Caki2 (cell line): ENCODE data around the gene HEXIM2. TPM values are rescaled to one million over a fixed set of nuclear protein-coding genes. Genes with fewer than 3 reads are reported as not detected.
A peak's percentile ranks its signal among the peaks of the same experiment; 100 is the strongest.
"Not testable (repeated sequence)": the region's sequence is repeated elsewhere in the genome, so short reads cannot be mapped to it uniquely, and the experiment has no call there.

Experiments
- DNase-seq: peaks from one replicate; pipeline ENCODE4 v3.0.0-alpha.2; 2015; ENCODE audit warnings: low read depth
- in situ Hi-C: cut with HindIII; loops from 2 replicates; pipeline ENCODE4 v1.10.0; 2016; ENCODE audit warnings: low sequenced_read_pairs, low pct_unique_long_range_greater_than_20kb, mixed read lengths
- total RNA-seq: library from RNA; depleted of rRNA; stranded (reverse); fragments of >200 nt; shearing (Covaris generic); gene quantifications from 2 replicates; pipeline ENCODE4 v1.2.3, GENCODE V29; 2014; ENCODE audit warnings: low replicate concordance; rRNA removed

HEXIM2 gene
- total RNA-seq, 1 experiment from 2014 or later, result 53.4 TPM

DNA sequence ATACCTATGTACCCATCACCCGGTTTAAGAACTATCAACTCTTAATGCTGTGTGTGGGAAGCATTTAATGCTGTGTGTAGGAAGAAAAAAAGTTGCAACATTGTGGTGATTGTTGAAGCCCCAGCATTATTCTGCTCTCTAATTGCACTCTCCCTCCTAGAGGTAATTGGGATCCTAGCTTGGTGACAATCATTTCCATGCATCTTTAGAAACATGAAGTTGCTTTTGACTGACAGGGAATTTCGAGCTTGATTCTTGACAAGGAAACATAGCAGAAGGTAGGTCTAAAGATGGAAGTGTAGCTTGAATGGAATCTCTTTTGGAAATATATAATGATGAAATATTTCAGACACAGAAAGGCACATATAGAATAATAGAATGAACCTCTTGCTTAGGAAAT lies 27.3 kb downstream of the HEXIM2 start:
- no peak for DNase-seq
- in situ Hi-C loops, result no loop called here

GRCh38 chr17:45190503-45191255 lies 29.0 kb downstream of the HEXIM2 start:
- peak; percentile 80 for DNase-seq
- in situ Hi-C loops, result no loop called here

- DNase-seq, result no peak
- in situ Hi-C loops, result no loop called here
Measured at GRCh38 chr17:45195424-45195823, 33.7 kb downstream of the HEXIM2 start.

DNA sequence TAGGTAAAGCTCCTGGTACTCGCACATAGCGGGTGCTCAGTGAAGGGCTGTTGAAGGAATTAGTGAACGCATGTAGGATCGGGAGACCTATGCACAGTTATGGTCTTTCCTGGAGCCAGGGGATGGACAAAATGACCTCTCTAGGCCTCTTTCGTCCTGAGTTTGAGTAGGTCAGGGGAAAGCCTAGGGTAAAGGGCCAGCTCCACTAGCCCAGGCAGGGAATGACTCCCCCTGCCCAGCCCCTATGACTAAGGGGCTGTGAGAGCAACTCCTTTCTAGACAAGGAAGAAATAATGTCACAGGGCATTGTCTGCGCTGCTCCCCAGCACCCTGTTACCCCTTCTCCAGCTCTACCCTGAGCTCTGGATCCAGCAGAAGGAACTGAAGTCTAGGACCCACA lies 35.4 kb downstream of the HEXIM2 start:
- in situ Hi-C loops, result no loop called here
- peak; percentile 30 for DNase-seq

DNA sequence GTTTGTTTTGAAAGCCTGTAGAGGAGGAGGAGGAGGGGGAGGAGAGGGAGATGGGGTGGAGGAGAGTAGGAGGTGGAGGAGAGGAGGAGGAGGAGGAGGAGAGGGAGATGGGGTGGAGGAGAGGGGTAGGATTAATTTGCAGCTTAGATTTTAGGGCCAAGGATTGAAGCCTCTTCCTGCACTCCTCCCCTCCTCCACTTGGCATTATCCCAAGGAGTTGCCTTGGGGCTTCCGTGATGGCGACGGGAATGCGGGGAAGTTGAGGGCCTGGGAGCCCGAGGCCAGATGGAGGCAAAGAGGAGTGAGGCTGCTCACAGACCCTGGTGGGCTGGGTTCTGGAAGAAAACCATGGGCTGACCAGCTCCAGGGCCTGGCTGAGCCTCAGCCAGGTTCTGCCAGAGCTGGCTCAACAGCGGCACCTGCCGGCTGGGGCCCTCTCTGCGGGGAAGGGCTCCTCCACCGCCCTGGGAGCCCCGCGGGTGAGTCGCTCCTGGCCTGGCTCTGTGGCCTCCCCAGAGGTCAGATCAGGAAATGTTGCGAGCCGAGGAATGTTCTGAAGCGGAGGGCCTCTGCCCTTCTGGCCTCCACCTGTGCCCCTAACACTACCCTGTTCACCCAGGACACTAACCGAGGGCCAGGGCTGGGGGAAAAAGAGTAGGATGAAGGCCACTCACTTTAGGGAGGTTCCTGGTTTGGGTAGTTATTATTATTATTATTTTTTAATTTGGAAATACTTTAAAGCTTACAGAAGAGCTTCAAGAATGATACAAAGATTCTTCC lies 36.1 kb downstream of the HEXIM2 start:
- DNase-seq, result peak; percentile 92
- in situ Hi-C loops, result no loop called here

GRCh38 chr17:45200701-45201100 lies 39.0 kb downstream of the HEXIM2 start:
- in situ Hi-C loops, result no loop called here
- DNase-seq, result no peak

DNA sequence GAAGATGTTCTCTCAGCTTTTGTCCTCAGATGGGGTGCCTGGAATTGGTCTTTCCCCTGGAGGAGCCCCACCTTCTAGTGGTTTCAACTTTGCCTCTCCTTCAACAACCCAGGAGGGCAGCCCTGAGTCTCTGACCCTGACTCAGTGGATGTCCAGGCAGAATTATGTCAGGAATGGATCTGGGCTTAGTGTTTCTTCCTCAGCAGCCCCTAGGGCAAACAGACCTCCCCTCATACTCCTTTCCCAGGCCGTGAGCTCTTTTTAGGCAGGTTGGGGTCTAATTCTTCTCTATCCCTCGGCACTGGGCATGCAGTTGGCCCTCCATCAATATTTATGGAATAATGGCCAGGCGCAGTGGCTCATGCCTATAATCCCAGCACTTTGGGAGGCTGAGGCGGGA lies 39.8 kb downstream of the HEXIM2 start:
- in situ Hi-C loops, result no loop called here
- DNase-seq, result no peak

DNA sequence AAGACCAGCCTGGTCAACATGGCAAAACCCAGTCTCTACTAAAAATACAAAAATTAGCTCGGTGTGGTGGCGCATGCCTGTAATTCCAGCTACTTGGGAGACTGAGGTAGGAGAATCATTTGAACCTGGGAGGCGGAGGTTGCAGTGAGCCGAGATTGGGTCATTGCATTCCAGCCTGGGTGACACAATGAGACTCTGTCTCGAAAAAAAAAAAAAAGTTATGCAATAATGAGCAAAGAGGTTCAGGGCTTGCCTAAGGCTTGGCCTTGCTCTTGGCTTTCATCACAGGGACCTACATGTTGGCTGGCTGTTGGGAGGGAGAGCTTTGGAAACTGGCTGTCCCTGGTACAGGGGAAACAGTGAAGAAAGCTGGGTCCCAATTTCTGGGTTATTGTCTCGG lies 40.2 kb downstream of the HEXIM2 start:
- in situ Hi-C loops, DNase-seq: not testable (repeated sequence)

DNA sequence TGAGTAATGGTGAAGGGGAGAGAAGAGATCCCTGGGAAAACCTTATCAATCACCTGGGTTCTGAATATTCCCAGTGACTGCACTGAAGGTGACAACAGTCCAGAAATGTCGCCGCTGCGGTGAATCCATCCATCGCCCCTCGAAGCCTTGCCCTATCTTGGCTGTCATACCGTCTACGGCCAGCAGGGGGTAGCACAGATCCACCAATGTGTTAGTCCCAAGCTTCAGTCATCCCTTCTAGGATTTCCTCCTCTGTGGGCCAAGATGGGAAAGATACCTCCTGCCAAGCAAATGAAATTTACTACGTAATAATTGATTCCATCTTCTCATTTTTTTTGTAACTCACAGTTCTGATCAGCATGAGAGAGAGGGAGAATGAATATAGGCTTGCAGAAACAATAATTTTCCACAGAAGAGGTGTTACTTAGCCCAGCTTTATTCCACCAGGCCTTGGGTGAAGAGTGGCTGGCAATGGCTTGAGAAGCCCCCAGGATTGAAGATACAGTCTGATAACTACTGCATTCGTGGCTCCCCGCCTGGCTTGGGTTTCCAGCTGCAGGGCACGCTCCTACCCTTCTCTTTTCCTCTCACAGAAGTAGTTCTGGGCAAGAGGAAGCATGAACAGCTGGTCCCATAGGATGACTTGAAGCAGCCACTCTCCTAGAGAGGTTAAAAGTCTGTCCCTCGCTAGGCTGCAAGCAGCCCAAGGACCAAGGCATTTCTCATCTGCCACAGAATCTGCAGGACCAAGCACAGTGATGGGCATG lies 57.4 kb downstream of the HEXIM2 start:
- peak; percentile 61 for DNase-seq
- in situ Hi-C loops, result no loop called here

Other genes with a start within 250 kb of the HEXIM2 start
- gene GFAP, start 246.4 kb upstream of the HEXIM2 start, total RNA-seq, result not detected in 2 replicates
- 21.2 and 21.7 TPM in 2 replicates for gene KIF18B, start 214.1 kb upstream of the HEXIM2 start, total RNA-seq
- gene C1QL1, start 193.6 kb upstream of the HEXIM2 start, total RNA-seq, result 10.9 and 12.5 TPM in 2 replicates
- gene DCAKD, start 110.2 kb upstream of the HEXIM2 start, total RNA-seq, result 63.2 and 86.0 TPM in 2 replicates
- 57.3 and 81.4 TPM in 2 replicates for gene NMT1, start 100.6 kb upstream of the HEXIM2 start, total RNA-seq
- gene PLCD3, start 29.4 kb upstream of the HEXIM2 start, total RNA-seq, result 74.9 and 164 TPM in 2 replicates
- 7.8 and 16.7 TPM in 2 replicates for gene ACBD4, start 26.2 kb upstream of the HEXIM2 start, total RNA-seq
- gene HEXIM1, start 13.4 kb upstream of the HEXIM2 start, total RNA-seq, result 11.6 and 13.0 TPM in 2 replicates
- 2.3 and 4.1 TPM in 2 replicates for gene FMNL1, start 60.0 kb downstream of the HEXIM2 start, total RNA-seq
- gene SPATA32, start 100.2 kb downstream of the HEXIM2 start, total RNA-seq, result not detected in 2 replicates
- gene MAP3K14, start 155.1 kb downstream of the HEXIM2 start, total RNA-seq, result 19.0 and 23.5 TPM in 2 replicates